GM18505 (cell line): Measurements from ENCODE around the gene AMOT.

ENCODE experiments used
- ATAC-seq: cut with Tn5 transposase; IDR thresholded peaks from one replicate; pipeline ENCODE4 v1.9.1; 2021; ENCODE audit not compliant: unreplicated experiment
- POLR2A ChIP-seq: IDR thresholded peaks from 4 replicates; pipeline ENCODE4 v1.6.1; 2011; ENCODE audit warnings: borderline replicate concordance; ENCODE audit not compliant: insufficient read depth, insufficient read length; ENCODE audit errors: extremely low read depth

Gene AMOT

DNA sequence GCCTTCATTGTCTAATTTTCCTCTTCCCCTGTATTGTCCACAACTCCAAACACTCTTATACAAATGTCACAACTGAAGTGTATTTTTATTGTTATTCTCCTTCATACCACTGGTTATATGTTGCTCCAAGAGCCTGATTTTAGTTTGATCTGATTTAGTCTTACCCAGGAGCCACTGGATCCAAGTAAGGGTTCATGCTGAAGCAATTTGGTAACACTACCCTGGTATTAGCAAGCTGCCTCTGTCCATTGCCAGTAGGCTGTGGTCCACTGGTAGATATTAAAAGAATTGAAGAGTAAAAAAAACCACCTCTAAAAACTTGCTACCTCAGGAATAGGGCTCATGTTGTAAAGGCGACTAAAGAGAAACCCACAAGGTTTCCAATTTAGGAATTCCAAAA, 41.2 kb downstream of the AMOT start:
- ATAC-seq, result no peak
- TF ChIP-seq POLR2A, result no peak

DNA sequence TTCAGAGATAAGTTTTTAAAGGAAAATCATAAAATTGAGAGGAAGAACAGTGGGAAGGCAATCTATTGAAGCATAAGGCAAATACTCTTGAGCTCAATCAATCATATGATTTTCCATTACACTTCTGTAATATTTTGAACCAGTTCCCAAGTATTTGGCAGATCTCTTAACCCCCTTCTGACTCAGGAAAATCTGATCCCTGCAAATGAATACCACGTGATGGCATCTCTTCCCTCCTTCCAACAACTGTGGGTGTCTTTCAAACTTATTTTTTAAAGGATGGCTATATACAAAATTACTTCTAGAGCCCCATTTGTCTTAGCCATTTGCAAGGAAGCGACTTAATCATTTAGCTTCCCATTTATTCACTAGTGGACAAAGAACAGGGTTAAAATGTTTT, 41.9 kb downstream of the AMOT start:
- no peak for ATAC-seq

DNA sequence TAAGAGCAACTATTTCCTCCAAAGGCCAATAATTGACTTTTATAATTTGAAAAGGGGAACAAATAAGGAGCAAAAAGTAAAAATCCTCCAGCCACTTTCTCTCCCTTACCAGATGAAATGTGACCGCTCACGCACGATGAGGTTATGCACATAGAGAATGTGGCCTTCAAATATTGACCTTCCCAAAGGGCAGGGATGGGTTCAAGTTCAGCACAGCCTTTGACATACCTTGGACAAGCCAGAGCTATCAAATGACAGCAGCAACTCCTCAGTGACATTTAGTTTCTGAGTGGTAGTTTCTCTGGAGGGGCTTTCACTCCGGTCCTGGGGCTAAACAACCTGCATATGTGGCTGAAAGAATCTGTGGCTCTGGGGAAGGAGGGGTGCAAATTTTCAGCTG, 50.7 kb downstream of the AMOT start:
- no peak for TF ChIP-seq POLR2A
- ATAC-seq, result no peak

More for the DNA sequence above, 41.9 kb downstream of the AMOT start:
- TF ChIP-seq POLR2A, result no peak

DNA sequence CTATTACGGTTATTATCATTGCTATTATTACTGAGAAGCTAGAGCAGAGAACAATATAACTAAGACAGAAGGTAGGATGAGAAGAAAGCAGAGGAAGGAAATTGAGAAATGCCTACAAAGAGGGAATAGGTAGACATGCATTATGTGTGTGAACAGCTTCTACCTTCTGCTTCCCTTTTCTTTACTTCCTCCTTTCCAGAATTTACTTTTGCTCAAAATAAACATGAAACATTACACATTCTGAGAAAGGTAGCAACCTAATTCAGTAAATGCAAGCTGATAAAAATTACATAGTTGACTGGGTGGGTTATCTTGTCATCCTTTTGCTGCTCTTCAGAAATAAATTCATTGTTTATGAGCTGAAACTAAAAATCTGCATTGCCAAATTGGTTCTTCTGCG, 54.6 kb downstream of the AMOT start:
- TF ChIP-seq POLR2A, result no peak

DNA sequence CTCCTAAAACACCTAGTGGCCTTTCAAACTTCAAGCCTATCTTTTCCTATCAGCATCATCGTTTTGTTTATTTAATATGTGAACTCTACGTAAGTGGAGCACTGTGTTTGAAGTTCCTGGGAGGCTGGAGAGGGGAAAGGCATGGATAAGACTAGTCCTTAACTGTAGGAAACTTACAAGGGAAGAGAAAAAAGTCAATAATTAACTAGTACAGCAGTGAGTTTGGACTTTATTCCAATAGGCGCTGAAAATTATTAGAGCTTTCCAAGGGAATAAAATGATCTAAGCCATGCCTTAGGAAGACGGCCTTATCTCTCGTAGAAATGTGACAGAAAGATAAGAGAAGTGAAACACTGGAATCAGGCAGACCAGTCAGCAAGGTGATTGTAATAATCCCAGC, 55.3 kb downstream of the AMOT start:
- TF ChIP-seq POLR2A, result no peak
- ATAC-seq, result no peak

More for the DNA sequence above, 54.6 kb downstream of the AMOT start:
- no peak for ATAC-seq

DNA sequence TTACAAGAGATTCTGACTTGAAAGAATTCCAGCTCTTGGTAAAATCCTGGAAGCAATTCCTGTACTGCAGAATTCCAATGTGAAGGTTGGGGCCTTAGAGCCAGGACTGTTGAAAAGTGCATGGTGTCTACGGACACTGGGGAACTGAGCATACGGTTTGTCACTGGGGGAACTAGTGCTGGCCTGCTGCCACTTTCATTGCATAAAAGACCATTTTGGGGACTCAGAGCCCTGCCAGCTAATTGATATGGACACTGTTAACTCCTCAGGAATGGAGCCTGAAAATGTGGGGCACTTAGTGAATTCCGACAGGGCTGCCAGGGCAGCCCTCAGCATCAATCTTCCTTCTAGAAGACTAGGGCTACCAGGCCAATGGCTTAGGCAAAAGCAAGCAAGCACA, 55.9 kb downstream of the AMOT start:
- no peak for ATAC-seq
- TF ChIP-seq POLR2A, result no peak

DNA sequence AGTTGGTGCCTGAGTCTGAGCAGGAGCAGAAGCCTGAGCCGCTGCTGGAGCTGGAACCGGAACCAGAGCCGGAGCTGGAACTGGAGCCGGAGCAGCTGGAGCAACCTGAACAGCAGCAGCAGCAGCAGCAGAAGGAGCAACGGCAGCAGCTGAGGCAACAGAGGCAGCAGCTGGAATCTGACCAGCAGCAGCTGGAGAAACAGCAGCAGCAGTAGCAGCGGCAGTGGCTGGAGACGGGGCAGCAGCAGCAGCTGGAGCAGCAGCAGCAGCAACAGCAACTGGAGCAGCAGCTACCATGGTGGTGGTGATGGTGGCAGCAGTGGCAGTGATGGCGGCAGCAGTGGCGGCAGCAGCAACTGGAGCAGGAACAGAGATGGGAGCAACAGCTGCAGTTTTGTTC, 61.5 kb downstream of the AMOT start:
- TF ChIP-seq POLR2A, result no peak
- no peak for ATAC-seq

DNA sequence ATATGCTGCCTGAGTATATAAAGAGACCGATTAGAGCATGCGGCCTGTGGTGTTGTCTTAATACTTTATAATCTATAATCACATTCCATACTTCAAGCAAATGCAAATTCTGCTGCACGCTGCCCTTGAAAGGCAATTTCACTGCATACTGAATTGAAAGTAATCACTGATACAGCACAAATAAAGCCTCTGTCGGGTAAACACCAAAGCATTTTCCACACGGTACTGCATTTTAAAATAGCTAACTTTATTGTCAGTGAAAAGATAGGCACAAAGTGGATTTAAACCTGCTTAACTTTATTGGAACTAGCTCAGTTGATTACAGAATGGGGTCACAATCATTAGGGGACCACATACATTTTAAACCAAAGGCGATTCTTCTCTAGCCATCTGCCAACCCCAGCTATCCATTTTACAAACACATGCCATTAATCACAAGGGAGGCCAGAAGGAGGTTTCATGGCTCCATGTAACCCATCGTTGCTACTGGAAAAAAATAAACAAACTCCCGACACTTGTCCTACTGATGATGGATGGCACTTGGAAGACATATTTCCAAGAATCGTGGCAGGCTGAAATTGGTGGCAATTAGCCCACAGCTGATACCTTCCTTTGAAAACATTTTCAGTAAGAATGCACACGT, 65.9 kb downstream of the AMOT start:
- no peak for ATAC-seq
- TF ChIP-seq POLR2A, result no peak

DNA sequence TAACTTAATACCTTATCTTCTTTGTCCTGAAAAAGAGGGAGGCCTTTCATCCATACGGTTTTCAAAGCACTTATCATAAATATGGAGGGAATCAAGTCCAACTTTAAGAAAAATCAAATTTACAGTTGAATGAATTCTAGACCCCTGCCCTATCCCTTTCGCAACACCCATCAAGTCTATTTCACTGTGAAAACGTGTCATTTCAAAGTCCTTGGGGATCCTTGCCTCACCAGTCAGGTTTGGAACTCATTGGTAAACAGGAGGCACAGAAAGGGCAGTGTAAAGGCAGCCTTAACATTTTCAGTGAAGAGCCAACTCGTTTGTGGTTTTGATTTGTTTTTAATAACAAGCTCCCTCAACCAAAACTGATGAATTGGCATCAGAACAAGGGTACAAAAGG, 66.5 kb downstream of the AMOT start:
- ATAC-seq, result no peak
- TF ChIP-seq POLR2A, result no peak

DNA sequence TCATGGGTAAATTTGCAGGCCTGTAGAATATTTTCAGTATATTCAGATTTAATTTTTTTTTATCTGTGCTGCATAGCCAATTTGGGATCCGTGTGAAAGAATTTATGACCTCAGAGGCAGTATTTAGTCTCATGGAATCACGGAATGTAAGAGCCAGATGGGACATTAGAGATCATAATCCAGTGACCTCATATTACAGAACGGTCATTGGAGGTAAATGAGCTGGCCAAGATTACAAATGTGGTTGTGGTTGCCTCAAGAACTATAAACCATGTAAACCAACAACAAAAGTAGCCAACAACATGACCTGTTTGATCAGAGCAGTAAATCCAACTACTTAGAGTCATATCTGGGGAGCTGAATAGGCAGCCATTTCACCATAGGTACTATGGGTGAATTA, 71.6 kb downstream of the AMOT start:
- no peak for TF ChIP-seq POLR2A
- ATAC-seq, result no peak

DNA sequence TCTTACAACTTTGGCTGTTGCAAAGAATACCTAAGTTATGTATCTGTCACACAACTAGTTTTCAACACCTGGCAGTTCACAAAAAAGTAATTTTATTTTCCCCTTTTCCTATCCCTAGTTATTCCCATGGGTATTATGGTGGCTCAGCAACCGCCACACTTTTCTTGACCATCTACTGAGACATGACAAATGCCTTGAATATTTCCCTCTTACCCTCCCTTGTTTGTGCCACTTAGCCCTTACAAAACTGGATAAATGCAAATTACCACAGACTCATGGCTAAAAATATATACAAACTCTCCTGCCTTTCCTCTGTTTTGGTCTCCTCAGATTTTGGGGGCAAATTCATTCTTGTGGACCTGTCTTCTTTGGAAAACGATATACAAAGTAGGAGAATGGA, 72.1 kb downstream of the AMOT start:
- TF ChIP-seq POLR2A, result no peak

DNA sequence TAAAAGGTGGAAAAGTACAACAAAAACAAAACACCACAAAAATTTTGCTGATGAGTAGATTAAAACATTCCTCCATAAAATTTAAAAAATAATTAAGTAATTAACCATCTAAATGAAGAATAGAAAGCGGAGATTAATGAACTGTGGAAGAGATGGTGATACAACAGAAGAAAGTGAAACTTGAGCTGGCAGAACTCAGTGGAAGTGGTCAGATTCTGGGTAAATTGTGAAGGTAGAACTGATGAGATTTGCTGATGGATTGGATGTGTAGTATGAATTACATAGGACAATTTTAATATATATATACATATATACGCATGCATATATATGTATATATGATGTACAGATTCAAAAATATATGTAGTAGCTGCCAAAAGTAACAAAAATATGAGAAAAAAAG, 73.9 kb downstream of the AMOT start:
- ATAC-seq, result no peak
- no peak for TF ChIP-seq POLR2A

More for the DNA sequence above, 72.1 kb downstream of the AMOT start:
- ATAC-seq, result no peak

DNA sequence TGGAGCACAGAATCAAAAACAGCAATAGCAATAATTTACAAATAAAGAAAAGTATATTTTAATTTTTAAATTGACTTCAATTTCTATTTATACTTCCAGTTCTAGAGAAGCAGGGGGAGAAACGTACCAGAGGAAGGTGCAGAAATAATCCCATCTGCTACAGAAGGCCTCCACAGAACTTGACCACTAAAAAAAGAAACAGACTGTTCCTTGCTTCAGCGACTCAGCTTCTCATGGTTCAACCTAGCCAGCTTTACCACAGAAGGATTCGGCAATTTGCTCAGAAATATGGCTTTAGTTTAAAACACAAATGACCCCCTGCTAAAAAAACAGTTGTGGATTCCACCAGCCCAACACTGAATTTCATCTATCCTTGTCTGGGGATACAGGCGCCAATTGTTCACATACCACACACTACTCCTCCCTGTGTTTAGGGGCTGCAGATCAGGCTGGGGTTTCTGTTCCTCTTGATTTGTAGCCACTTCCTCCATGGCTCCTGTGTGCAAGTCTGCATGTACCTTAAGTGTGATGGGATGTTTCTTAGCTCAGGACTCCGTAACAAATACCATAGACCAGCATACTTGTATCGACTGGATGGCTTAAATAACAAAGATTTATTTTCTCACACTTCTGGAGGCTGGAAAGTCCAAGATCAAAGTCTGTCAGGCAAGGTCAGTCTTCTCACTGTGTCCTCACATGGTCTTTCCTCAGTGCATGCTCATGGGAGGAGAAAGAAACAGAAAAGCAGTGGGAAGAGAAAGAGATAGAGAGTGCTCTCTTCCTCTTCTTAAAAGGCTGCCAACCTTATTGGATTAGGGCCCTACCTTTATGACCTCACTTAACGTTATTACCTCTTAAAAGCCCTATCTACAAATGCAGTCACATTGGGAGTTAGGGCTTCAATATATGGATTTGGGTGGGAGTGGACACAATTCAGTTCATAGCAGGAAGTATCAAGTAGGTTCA, 79.1 kb downstream of the AMOT start:
- TF ChIP-seq POLR2A, result no peak
- ATAC-seq, result peak; percentile 87

DNA sequence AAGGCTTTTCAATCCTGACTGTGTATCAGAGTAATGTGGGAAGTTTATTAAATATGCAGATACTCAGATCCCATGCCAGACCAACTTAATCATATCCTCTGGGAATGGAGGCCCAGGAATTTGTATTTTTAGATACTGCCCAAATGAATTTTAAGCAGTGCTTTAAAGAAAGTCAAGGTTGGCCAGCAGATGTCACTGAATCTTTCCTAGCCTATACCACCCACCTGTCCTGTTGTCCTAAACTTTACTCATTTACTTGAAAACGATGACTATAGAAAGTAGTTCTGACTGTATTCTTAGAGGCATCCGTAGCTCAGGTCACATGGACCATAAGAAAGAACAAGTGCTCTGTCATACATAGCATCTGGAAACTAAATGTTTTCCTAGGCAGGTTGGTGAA, 79.9 kb downstream of the AMOT start:
- TF ChIP-seq POLR2A, result no peak
- peak; percentile 50 for ATAC-seq
